EH (cell line): ENCODE measurements around the gene FOXRED2.
"Not testable (repeated sequence)": the region's sequence is repeated elsewhere in the genome, so short reads cannot be mapped to it uniquely, and the experiment has no call there.

Source experiments
- DNase-seq: peaks from one replicate; pipeline ENCODE4 v3.0.0-alpha.2; 2015; ENCODE audit warnings: low read depth

The FOXRED2 gene

DNA sequence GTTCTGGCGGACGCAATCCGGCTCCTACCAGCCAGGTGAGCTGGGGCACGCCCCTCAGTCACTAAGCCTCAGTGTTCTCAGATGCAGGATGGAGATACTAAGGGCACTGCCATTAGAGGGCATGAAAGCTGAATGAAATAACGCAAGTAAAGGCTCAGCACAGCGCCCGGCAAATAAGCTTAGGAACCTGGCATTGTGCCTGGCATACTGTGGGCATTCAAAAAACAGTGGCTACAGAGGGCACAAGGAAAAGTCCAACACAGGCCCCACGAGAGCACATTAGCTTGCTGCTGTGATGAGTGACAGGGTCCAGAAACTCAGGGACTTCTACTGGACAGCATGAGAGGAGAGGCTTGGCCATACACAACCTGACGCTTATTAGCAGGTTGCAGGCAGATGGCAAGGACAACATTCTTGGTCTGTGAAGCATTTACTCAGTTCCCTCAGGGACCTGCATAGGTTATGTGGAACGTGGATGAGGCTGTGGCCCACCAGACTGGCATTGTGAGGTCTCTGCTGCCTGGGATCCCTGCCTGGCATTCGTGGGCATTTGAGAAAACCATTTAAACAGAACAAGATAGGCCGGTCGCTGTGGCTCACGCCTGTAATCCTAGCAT lies 37.6 kb downstream of the FOXRED2 start:
- peak; percentile 21 for DNase-seq

GRCh38 chr22:36467946-36468345 lies 38.9 kb downstream of the FOXRED2 start:
- peak; percentile 97 for DNase-seq

- peak; percentile 88 for DNase-seq
Observed at GRCh38 chr22:36467042-36467810, 39.6 kb downstream of the FOXRED2 start.

GRCh38 chr22:36466258-36466657 lies 40.6 kb downstream of the FOXRED2 start:
- no peak for DNase-seq

DNA sequence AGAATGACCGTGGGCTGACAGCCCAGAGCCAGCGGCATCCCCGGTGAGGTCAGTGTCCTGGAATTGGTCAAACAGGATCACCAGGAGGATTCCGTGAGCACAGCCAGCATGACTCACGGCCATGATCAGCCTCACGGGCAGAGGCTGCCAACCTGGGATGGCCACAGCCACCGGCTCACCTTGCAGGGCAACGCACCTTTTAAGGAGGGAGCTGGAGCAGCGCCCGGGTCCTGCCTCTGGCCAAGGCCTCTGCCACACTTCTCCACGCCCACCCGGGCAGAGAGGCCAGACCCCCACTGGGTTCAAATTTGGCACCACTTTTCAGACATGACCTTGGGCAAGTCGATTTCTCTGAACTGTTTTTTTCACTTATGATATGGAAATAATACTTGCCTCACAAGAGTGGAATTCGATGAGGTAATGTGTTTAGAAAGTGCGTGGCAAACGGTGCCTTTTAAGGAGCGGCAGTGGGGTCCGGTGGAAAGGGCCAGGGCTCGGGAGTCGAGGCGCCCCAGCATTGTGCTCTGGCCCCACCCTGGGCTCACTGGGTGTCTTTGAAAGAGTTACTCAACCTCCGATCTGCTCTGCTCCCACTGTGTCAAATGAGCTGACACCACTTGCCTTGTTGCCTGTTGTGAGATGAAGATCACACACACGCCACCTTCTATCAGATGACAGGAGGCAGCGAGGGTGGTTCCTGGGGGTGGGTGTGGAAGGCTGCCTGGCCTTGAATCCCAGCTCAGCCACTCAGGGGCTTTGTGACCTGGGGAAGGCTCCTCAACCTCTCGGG lies 41.4 kb downstream of the FOXRED2 start:
- peak; percentile 91 for DNase-seq

- DNase-seq = no peak
Observed at GRCh38 chr22:36464715-36465231, 42.1 kb downstream of the FOXRED2 start.

DNA sequence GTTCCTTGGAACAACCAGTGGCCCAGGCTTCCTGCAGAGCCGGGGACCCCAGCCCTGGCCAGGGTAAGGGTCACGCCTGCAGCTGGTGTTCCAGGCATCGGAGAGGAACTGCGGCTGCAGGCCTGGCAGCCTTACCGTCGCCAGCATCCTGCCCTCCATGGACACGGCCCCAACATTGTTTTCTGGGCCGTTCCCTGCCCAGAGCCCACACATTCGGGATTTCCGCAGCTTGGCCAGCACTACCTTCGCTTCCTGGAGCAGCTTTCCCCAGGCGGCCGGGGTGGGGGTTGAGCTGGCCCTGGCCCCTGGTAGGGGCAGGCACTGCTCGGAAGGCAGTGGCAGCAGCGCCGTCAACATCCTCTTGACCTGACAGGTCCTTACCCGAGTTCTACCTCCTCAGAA lies 43.1 kb downstream of the FOXRED2 start:
- DNase-seq = no peak

DNA sequence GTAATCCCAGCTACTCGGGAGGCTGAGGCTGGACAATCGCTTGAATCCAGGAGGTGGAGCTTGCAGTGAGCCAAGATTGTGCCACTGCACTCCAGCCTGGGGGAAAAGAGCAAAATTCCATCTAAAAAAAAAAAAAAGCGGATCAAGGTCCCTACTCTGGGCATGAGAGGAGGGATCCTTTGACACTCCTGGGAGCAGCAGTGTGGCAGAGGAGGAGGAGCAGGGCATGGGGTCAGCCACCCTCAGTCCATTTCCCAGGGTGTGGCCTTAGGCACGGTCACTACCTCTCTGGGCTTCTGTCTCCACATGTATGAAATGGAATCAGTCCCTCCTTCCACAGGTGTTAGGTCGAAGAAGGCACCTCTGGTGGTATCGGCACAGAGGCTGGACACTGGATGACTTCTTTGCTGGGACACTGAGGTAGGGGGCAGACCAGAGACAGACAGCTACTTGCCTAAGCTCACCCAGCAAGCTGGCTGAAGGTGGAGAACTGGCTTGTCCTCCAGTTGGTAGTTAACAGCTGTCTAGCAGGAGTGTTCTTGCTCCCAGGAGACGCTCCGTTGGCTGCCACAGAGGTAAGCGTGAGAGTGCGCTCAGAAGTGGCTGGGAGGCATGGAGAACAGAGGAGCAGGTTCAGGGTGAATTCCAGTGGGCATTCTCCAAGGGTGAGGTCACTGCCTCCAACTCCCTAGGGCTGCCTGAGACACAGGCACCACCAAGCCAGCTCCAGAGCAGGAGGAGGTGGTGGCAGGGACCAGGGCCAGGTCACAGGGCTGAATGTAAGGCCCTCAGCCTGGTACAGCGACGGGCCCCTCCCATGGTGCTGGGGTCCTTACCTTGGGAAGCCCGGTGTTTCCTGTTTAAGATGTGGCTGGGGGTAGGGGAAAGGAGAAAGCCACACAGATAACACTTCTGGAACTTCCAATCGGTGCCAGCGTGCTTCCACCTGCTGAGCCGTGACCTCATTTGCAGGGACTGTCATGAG lies 44.9 kb downstream of the FOXRED2 start:
- DNase-seq = peak; percentile 95

GRCh38 chr22:36460202-36460601 lies 46.6 kb downstream of the FOXRED2 start:
- DNase-seq = no peak

- DNase-seq = peak; percentile 82
Observed at GRCh38 chr22:36457688-36458450, 49.0 kb downstream of the FOXRED2 start.

- DNase-seq = no peak
Observed at GRCh38 chr22:36456464-36456845, 50.4 kb downstream of the FOXRED2 start.

- DNase-seq = peak; percentile 13
Observed at GRCh38 chr22:36455571-36456463, 51.0 kb downstream of the FOXRED2 start.

DNA sequence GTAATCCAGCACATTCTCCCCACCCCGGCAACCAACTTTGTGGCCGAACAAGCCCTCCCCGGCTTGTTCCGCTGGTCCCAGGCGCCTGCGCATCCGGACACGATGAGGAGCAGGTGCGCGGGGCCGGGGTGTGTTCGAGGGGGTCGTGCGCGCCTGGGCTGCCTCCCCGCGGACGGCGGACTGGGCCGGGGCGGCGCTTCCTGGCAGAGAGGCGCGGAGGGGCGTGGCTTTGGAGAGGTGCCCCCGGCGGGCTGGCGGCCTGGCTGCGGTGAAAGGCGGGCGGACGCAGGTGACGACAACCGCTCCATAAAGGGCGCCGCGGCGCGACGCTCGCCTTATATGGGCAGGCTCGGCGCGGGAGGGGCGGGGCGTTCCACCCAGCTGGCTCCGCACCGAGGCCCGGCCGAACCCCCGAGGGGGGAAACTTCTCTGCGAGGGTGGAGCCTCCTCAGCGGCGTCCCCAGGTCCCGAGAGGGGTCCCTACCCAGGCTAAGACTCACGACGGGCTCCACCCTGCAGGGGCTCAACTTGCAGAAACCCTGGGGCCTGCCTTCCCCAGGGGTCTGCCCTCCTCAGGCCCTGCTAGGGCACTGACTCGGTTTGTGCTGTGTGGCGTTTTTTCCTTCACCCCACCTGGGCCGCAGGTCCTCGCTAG lies 51.8 kb downstream of the FOXRED2 start:
- peak; percentile 91 for DNase-seq

DNA sequence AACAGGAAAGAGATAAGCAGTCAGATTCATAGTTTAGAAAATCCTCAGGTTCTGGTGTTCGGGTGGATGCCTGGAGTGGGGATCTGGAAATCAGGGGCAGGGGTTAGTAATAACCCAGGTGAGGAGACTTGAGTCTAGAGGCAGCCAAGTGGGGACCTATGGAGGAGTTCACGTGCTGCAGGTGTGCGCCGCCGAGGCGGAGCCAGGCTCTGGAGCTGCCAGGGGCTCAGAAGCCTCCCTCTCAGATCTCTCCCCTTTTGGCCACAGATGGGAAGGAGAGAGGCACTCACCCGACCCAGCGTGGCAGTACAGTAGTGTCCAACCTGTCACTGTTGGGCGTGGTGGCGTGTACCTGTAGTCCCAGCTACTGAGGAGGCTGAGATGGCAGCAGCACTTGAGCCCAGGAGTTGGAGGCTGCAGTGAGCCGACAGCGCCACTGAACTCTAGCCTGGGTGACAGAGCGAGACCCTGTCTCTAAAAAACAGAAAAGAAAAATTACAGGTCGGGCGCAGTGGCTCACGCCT lies 52.9 kb downstream of the FOXRED2 start:
- no peak for DNase-seq

DNA sequence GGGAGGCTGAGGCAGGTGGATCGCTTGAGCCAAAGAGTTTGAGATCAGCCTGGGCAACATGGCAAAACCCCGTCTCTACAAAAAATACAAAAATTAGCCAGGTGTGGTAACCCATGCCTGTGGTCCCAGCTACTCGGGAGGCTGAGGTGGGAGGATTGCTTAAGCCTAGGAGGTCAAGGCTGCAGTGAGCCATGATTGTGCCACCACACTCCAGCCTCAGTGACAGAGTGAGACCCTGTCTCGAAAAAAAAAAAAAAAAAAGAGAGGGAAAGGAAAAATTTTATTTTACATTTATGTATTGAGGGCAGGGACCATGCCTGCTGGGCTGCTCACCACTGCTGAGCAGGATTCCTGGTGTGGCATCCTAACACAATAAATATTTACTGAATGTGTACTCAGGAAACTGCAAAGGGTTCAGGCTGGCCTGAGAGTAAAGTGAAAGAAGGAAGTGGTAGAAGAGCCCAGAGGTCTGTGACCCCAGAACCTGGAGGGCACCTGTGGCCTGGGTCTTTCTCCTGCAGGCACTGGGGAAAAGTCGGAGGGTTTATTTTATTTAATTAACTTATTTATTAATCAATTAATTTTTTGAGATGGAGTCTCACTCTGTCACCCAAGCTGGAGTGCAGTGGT lies 53.7 kb downstream of the FOXRED2 start:
- DNase-seq = peak; percentile 46

GRCh38 chr22:36452250-36452977 lies 54.4 kb downstream of the FOXRED2 start:
- no peak for DNase-seq

DNA sequence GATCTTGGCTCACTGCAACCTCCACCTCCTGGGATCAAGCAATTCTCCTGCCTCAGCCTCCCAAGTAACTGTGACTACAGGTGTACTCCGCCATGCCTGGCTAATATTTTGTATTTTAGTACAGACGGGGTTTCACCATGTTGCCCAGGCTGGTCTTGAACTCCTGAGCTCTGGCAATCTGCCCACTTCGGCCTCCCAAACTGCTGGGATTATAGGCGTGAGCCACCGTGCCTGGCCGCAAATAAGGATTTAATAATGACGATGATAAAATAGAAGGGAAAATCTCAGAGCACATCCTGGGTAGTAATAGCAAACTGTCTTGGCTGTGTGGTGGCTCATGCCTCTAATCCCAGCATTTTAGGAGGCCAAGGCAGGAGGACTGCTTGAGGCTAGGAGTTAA lies 55.9 kb downstream of the FOXRED2 start:
- not testable (repeated sequence) for DNase-seq
